NCI-H82 (cell line): ENCODE results near the gene TLR1.
"Not testable (repeated sequence)": the region's sequence is repeated elsewhere in the genome, so short reads cannot be mapped to it uniquely, and the experiment has no call there.

Experiments used
- DNase-seq: peaks from one replicate; lab custom pipeline; 2025; lab: John Stamatoyannopoulos, UW

Gene TLR1

GRCh38 chr4:38774181-38774955, 30.2 kb downstream of the TLR1 start:
- DNase-seq = no peak

- DNase-seq = not testable (repeated sequence)
Observed at GRCh38 chr4:38770281-38770680, 34.3 kb downstream of the TLR1 start.

- DNase-seq = no peak
Observed at GRCh38 chr4:38769857-38770256, 34.7 kb downstream of the TLR1 start.

GRCh38 chr4:38769441-38769840, 35.1 kb downstream of the TLR1 start:
- no peak for DNase-seq

- DNase-seq = no peak
Observed at GRCh38 chr4:38768968-38769394, 35.6 kb downstream of the TLR1 start.

- not testable (repeated sequence) for DNase-seq
Observed at GRCh38 chr4:38766940-38767339, 37.7 kb downstream of the TLR1 start.

- DNase-seq = no peak
Observed at GRCh38 chr4:38765382-38765781, 39.2 kb downstream of the TLR1 start.

- no peak for DNase-seq
Observed at GRCh38 chr4:38764277-38764676, 40.3 kb downstream of the TLR1 start.

GRCh38 chr4:38762560-38762959, 42.0 kb downstream of the TLR1 start:
- no peak for DNase-seq

GRCh38 chr4:38759790-38760122, 44.8 kb downstream of the TLR1 start:
- no peak for DNase-seq

- peak; percentile 35 for DNase-seq
Observed at GRCh38 chr4:38759113-38759789, 45.3 kb downstream of the TLR1 start.

- DNase-seq = no peak
Observed at GRCh38 chr4:38757945-38758600, 46.5 kb downstream of the TLR1 start.

GRCh38 chr4:38752941-38753806, 51.4 kb downstream of the TLR1 start:
- DNase-seq = peak; percentile 8

- DNase-seq = no peak
Observed at GRCh38 chr4:38752372-38752940, 52.1 kb downstream of the TLR1 start.

- DNase-seq = no peak
Observed at GRCh38 chr4:38751341-38752010, 53.1 kb downstream of the TLR1 start.

GRCh38 chr4:38749336-38749735, 55.3 kb downstream of the TLR1 start:
- DNase-seq = no peak

GRCh38 chr4:38747629-38748028, 57.0 kb downstream of the TLR1 start:
- DNase-seq = no peak
